ENCODE measurements around the gene MTOR. TPM values are rescaled to one million over a fixed set of nuclear protein-coding genes. Genes with fewer than 3 reads are reported as not detected.

Gene MTOR
- total and polyA plus RNA-seq, 2 donors (not counting 3 experiments of a cell fraction or from before 2014, with no cell fraction given): 33.5 to 50.4 TPM

DNA sequence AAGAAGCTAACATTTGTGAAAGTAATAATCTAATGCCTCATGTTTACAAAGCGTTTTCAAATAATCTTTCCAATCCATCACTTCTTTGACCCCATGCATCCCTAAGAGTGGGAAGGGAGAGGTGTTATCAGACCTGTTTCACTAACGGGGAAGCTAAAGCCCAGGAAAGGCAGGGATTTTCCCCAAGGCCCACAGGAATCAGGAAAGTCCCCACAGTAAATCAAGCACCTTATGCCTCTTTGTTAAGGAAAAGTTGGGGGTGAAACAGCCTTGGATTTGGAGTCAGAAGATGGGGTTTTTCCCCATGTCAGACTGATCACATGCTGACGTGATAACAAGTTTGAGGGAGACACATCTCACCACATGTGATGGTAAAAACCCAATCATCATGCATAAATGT is 93.1 kb downstream of the MTOR start:
- Histone ChIP-seq H3K27ac (ENCODE audit: insufficient read depth, low read depth, low read length) (no peak overlapping the region), H3K79me2 (ENCODE audit: control insufficient read depth, insufficient read depth, low read length) (no peaks in the 10 kb centered on the region), H3K4me1 (ENCODE audit: control insufficient read depth, extremely low read depth, insufficient read depth, low read length) (no peaks in the 10 kb centered on the region), H3K27me3 (ENCODE audit: control insufficient read depth in 2 of 2, insufficient read depth in 2 of 2, low read length in 2 of 2) (no peaks in the 10 kb centered on the region), H3K9ac (replicated peaks; ENCODE audit: extremely low read depth, insufficient read depth, low read length) (no peak overlapping the region), H3K9me3 (replicated peaks; ENCODE audit: control insufficient read depth, insufficient read depth, low read length) (no peaks in the 10 kb centered on the region), H2AFZ (ENCODE audit: low read depth, low read length) (no peak overlapping the region), H4K20me1 (replicated peaks; ENCODE audit: control insufficient read depth, extremely low read depth, insufficient read depth, low read length) (no peaks in the 10 kb centered on the region), H3K9me1 (replicated peaks; ENCODE audit: control insufficient read depth, extremely low read depth, insufficient read depth, low read length) (no peaks in the 10 kb centered on the region), H3K36me3 (ENCODE audit: control insufficient read depth in 2 of 2, extremely low read depth in 1 of 2, insufficient read depth in 2 of 2, low read length in 2 of 2) (peaks cover 0 to 2% of the 10 kb centered on the region in 2 experiments), H3K4me2 (ENCODE audit: insufficient read depth, low read length) (no peak overlapping the region), H3K4me3 (replicated peaks in 1 of 3; ENCODE audit: insufficient read depth in 1 of 3, low read depth in 1 of 3, low read length in 3 of 3) (no peak overlapping the region)
- DNase-seq (ENCODE audit: low read depth, low spot score) (no peak), FAIRE-seq (no peak)
- CTCF ChIA-PET: interaction anchor here (0.6 kb wide), 1 partner anchor 49 kb away, joined by 3 read pairs; no protein-coding TSS in a partner anchor
- BruUV-seq (replicated peaks): no TSS peak
- intact Hi-C loops (cut with micrococcal nuclease) (no loop called here), dilution Hi-C loops (cut with MboI; ENCODE audit: extremely low pct_ligation_motif_present, low sequenced_read_pairs) (no loop called here)
- POLR2A ChIA-PET: no interaction called here
- no peak for TF ChIP-seq GATA2 (IDR thresholded peaks at IDR 0.05; ENCODE audit: insufficient read depth, insufficient read length, low read depth, low read length)
- no peak for TF ChIP-seq FOS (IDR thresholded peaks at IDR 0.05; ENCODE audit: borderline replicate concordance, insufficient read depth, low read length)
- TF ChIP-seq JUN (IDR thresholded peaks at IDR 0.05; ENCODE audit: borderline replicate concordance, insufficient read depth, insufficient read length, low read depth): no peak
- TF ChIP-seq, protein P1, sequence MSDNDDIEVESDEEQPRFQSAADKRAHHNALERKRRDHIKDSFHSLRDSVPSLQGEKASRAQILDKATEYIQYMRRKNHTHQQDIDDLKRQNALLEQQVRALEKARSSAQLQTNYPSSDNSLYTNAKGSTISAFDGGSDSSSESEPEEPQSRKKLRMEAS (IDR thresholded peaks at IDR 0.05; ENCODE audit: insufficient read depth, insufficient read length): no peak
- TF ChIP-seq EZH2 (IDR thresholded peaks at IDR 0.05; ENCODE audit: borderline replicate concordance, low read depth, low read length, severe bottlenecking): no peak
- TF ChIP-seq, protein P2, sequence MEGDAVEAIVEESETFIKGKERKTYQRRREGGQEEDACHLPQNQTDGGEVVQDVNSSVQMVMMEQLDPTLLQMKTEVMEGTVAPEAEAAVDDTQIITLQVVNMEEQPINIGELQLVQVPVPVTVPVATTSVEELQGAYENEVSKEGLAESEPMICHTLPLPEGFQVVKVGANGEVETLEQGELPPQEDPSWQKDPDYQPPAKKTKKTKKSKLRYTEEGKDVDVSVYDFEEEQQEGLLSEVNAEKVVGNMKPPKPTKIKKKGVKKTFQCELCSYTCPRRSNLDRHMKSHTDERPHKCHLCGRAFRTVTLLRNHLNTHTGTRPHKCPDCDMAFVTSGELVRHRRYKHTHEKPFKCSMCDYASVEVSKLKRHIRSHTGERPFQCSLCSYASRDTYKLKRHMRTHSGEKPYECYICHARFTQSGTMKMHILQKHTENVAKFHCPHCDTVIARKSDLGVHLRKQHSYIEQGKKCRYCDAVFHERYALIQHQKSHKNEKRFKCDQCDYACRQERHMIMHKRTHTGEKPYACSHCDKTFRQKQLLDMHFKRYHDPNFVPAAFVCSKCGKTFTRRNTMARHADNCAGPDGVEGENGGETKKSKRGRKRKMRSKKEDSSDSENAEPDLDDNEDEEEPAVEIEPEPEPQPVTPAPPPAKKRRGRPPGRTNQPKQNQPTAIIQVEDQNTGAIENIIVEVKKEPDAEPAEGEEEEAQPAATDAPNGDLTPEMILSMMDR (IDR thresholded peaks at IDR 0.05; ENCODE audit: extremely low read depth in 1 of 2, insufficient read depth in 1 of 2, low read depth in 1 of 2, low read length in 2 of 2): no peak
- no peak for TF ChIP-seq MYC (IDR thresholded peaks at IDR 0.05; ENCODE audit: low read depth, low read length)
- TF ChIP-seq POLR2AphosphoS5 (IDR thresholded peaks at IDR 0.05; ENCODE audit: insufficient read depth, low read depth, low read length): no peak
- no peak for TF ChIP-seq POLR2A (IDR thresholded peaks at IDR 0.05; ENCODE audit: low read depth, low read length)

Measured in endothelial cell of umbilical vein (primary cell).